ENCODE data around the gene MIAT. TPM values are rescaled to one million over a fixed set of nuclear protein-coding genes. Genes with fewer than 3 reads are reported as not detected.
A peak's percentile ranks its signal among the peaks of the same experiment; 100 is the strongest.

Gene MIAT
- total RNA-seq, 1 donor = 0.72 TPM

- TF ChIP-seq CTCF (IDR thresholded peaks at IDR 0.05; ENCODE audit: insufficient read depth, low read length) = no peak
- no peak for DNase-seq (ENCODE audit: low read depth)
- no peak overlapping the region for H3K4me3 ChIP-seq (ENCODE audit: low read depth, low read length)
Measured at GRCh38 chr22:26614322-26614721, 43.1 kb upstream of the MIAT start.

- no peak for DNase-seq (ENCODE audit: low read depth)
- no peak for TF ChIP-seq CTCF (IDR thresholded peaks at IDR 0.05; ENCODE audit: insufficient read depth, low read length)
- H3K4me3 ChIP-seq (ENCODE audit: low read depth, low read length) = no peak overlapping the region
Measured at GRCh38 chr22:26615149-26615548, 42.2 kb upstream of the MIAT start.

GRCh38 chr22:26615830-26616435 is 41.5 kb upstream of the MIAT start:
- no peak for DNase-seq (ENCODE audit: low read depth)
- TF ChIP-seq CTCF (IDR thresholded peaks at IDR 0.05; ENCODE audit: insufficient read depth, low read length) = no peak
- H3K4me3 ChIP-seq (ENCODE audit: low read depth, low read length) = no peak overlapping the region

GRCh38 chr22:26616650-26617049 is 40.7 kb upstream of the MIAT start:
- no peak for DNase-seq (ENCODE audit: low read depth)
- no peak for TF ChIP-seq CTCF (IDR thresholded peaks at IDR 0.05; ENCODE audit: insufficient read depth, low read length)
- no peak overlapping the region for H3K4me3 ChIP-seq (ENCODE audit: low read depth, low read length)

- no peak for TF ChIP-seq CTCF (IDR thresholded peaks at IDR 0.05; ENCODE audit: insufficient read depth, low read length)
- DNase-seq (ENCODE audit: low read depth) = peak; percentile 11
- no peak within 1 kb of the TSS for H3K4me3 ChIP-seq (ENCODE audit: low read depth, low read length)
Measured at GRCh38 chr22:26617271-26618199, 39.9 kb upstream of the MIAT start, which contains the start of gene CRYBB1. TSS of gene CRYBB1 (minus strand) at chr22:26618027. CDS start at chr22:26616319, 1,708 bp downstream.

GRCh38 chr22:26618455-26618854 is 38.9 kb upstream of the MIAT start:
- no peak for TF ChIP-seq CTCF (IDR thresholded peaks at IDR 0.05; ENCODE audit: insufficient read depth, low read length)
- H3K4me3 ChIP-seq (ENCODE audit: low read depth, low read length) = no peak overlapping the region
- no peak for DNase-seq (ENCODE audit: low read depth)
